HepG2 (cell line): ENCODE results near the gene FGF14. TPM values are rescaled to one million over a fixed set of nuclear protein-coding genes. Genes with fewer than 3 reads are reported as not detected.
A peak's percentile ranks its signal among the peaks of the same experiment; 100 is the strongest.

Experiments used
- ATAC-seq: fragments of 200-7000 bp; cut with Tn5 transposase; 3 replicates; pipeline ENCODE4 v1.9.1; 2020; ENCODE audit warnings: mild to moderate bottlenecking, moderate library complexity
- BruUV-seq: library from RNA; stranded (reverse); fragments of 400-500 nt; replicated peaks from 2 replicates; lab custom pipeline; 2021; lab: Mats Ljungman, UMichigan
- CTCF ChIA-PET: fragments of 300-600 bp; formaldehyde crosslinking; extraction: SDS; loops from one replicate; lab custom pipeline; 2021; ENCODE audit warnings: low total read pairs, inconsistent platforms, low intra/inter-chr PET ratio; lab: Yijun Ruan, JAX
- POLR2A ChIA-PET: fragments of 350-600 bp; sonication (Branson Sonifier 250); formaldehyde crosslinking; loops from one replicate; lab custom pipeline; 2020; ENCODE audit warnings: antibody characterized with exemption, inconsistent platforms; lab: Yijun Ruan, JAX
- DNase-seq: peaks from one replicate; pipeline ENCODE4 v3.0.0-alpha.2; 2015; ENCODE audit warnings: low spot score
- FAIRE-seq: peaks from 3 replicates; lab custom pipeline; 2011; peaks lifted over from hg19 to GRCh38; lab: Jason Lieb, UNC
- H2AFZ ChIP-seq: one replicate; pipeline ENCODE4 v1.6.1; 2011; ENCODE audit warnings: low read length, inconsistent platforms
- H3K27ac ChIP-seq: fragments of 300-600 bp; 3 replicates; pipeline ENCODE4 v1.8.0; 2011; ENCODE audit warnings: mixed run types, mild to moderate bottlenecking, mixed read lengths, low read length, inconsistent platforms; ENCODE audit not compliant: insufficient read depth; ENCODE audit errors: extremely low read length
- H3K27me3 ChIP-seq, 2 experiments: fragments of 200-600 bp in 1 of 2; 2 replicates in 1 of 2; 3 replicates in 1 of 2; pipeline versions ENCODE4 v1.6.0 to v1.8.0; 2011; ENCODE audit warnings: low read length in 2 of 2, mild to moderate bottlenecking in 2 of 2, moderate library complexity in 2 of 2, inconsistent platforms in 1 of 2; ENCODE audit not compliant: insufficient read depth in 2 of 2, control insufficient read depth in 1 of 2
- H3K36me3 ChIP-seq, 2 experiments: fragments of 200-600 bp in 1 of 2; replicated peaks in 1 of 2; 2 replicates in 1 of 2; 3 replicates in 1 of 2; pipeline versions ENCODE4 v1.5.1 to v1.8.0; 2011; ENCODE audit warnings: low read length in 2 of 2, inconsistent platforms in 1 of 2; ENCODE audit not compliant: insufficient read depth in 2 of 2, control insufficient read depth in 1 of 2
- H3K4me1 ChIP-seq: 2 replicates; pipeline ENCODE4 v1.5.1; 2012; ENCODE audit warnings: low read length, inconsistent platforms; ENCODE audit not compliant: insufficient read depth
- H3K4me2 ChIP-seq: 2 replicates; pipeline ENCODE4 v1.6.0; 2011; ENCODE audit warnings: low read depth, low read length, inconsistent platforms
- H3K4me3 ChIP-seq, 3 experiments: fragments of 200-600 bp in 1 of 3; sonication (generic), shearing (Covaris generic) in 1 of 3; replicated peaks in 1 of 3; 2 replicates each; pipeline ENCODE4 v1.5.1; 2011 to 2016; ENCODE audit warnings: low read length in 3 of 3, inconsistent platforms in 2 of 3, low read depth in 2 of 3, mild to moderate bottlenecking in 2 of 3, control low read depth in 1 of 3, mixed read lengths in 1 of 3; ENCODE audit not compliant: insufficient read depth in 1 of 3
- H3K79me2 ChIP-seq: one replicate; pipeline ENCODE4 v1.6.1; 2011; ENCODE audit warnings: low read length, inconsistent platforms; ENCODE audit not compliant: insufficient read depth
- H3K9ac ChIP-seq: 2 replicates; pipeline ENCODE4 v1.6.0; 2011; ENCODE audit warnings: mild to moderate bottlenecking, low read depth, low read length, inconsistent platforms; ENCODE audit not compliant: insufficient read depth
- H3K9me3 ChIP-seq: 2 replicates; pipeline ENCODE4 v1.5.1; 2012; ENCODE audit warnings: mild to moderate bottlenecking, low read length
- H4K20me1 ChIP-seq: 2 replicates; pipeline ENCODE4 v1.6.0; 2011; ENCODE audit warnings: inconsistent platforms, mild to moderate bottlenecking, low read length, moderate library complexity; ENCODE audit not compliant: insufficient read depth
- BCLAF1 ChIP-seq: fragments of 450-650 bp; IDR thresholded peaks from 2 replicates; pipeline ENCODE4 v1.6.1; 2017; ENCODE audit warnings: mild to moderate bottlenecking
- BRD4 ChIP-seq: sonication (generic); formaldehyde crosslinking; IDR thresholded peaks from 2 replicates; pipeline ENCODE4 v1.4.0; 2020; ENCODE audit warnings: missing genetic modification reagents
- EED ChIP-seq: sonication (generic); formaldehyde crosslinking; IDR thresholded peaks from 2 replicates; pipeline ENCODE4 v1.5.0; 2020; ENCODE audit warnings: mild to moderate bottlenecking, missing genetic modification reagents
- KLF9 ChIP-seq: IDR thresholded peaks from 2 replicates; pipeline ENCODE4 v1.6.1; 2016; ENCODE audit warnings: low read depth
- MED8 ChIP-seq: sonication (generic); formaldehyde crosslinking; IDR thresholded peaks from 2 replicates; pipeline ENCODE4 v1.8.1; 2023; ENCODE audit warnings: mild to moderate bottlenecking, missing genetic modification reagents; ENCODE audit not compliant: insufficient replicate concordance
- PAX8 ChIP-seq: sonication (generic); formaldehyde crosslinking; IDR thresholded peaks from 2 replicates; pipeline ENCODE4 v1.8.0; 2022; ENCODE audit warnings: mild to moderate bottlenecking, missing genetic modification reagents, borderline replicate concordance
- RAD51 ChIP-seq: fragments of 450-650 bp; IDR thresholded peaks from 2 replicates; pipeline ENCODE4 v1.6.1; 2016; ENCODE audit warnings: borderline replicate concordance
- SRSF1 ChIP-seq: fragments of 200-400 bp; formaldehyde crosslinking; optimal IDR thresholded peaks from 2 replicates; pipeline ENCODE3; 2017; ENCODE audit warnings: mild to moderate bottlenecking, low read depth, low read length, moderate library complexity
- STAG1 ChIP-seq: sonication (generic); formaldehyde crosslinking; IDR thresholded peaks from 2 replicates; pipeline ENCODE4 v1.4.0; 2020; ENCODE audit warnings: missing genetic modification reagents
- TBX3 ChIP-seq: fragments of 450-650 bp; IDR thresholded peaks from 2 replicates; pipeline ENCODE4 v1.6.1; 2017; ENCODE audit warnings: antibody characterized with exemption, mild to moderate bottlenecking, inconsistent platforms, borderline replicate concordance
- ZNF136 ChIP-seq: sonication (generic); formaldehyde crosslinking; IDR thresholded peaks from 2 replicates; pipeline ENCODE4 v1.8.1; 2022; ENCODE audit warnings: low read depth, mild to moderate bottlenecking, moderate library complexity, missing genetic modification reagents
- ZNF33A ChIP-seq: sonication (generic); formaldehyde crosslinking; IDR thresholded peaks from 2 replicates; pipeline ENCODE4 v1.5.1; 2020; ENCODE audit warnings: missing genetic modification reagents, mild to moderate bottlenecking, moderate library complexity, borderline replicate concordance
- ZNF552 ChIP-seq: sonication (generic); formaldehyde crosslinking; IDR thresholded peaks from 2 replicates; pipeline ENCODE4 v1.9.0; 2022; ENCODE audit warnings: missing genetic modification reagents, mild to moderate bottlenecking, borderline replicate concordance
- ZNF570 ChIP-seq: sonication (generic); formaldehyde crosslinking; IDR thresholded peaks from 2 replicates; pipeline ENCODE4 v1.4.0; 2020; ENCODE audit warnings: mild to moderate bottlenecking, missing genetic modification reagents, borderline replicate concordance
- ZNF609 ChIP-seq: sonication (generic); formaldehyde crosslinking; IDR thresholded peaks from 2 replicates; pipeline ENCODE4 v1.4.0; 2020; ENCODE audit warnings: mild to moderate bottlenecking, missing genetic modification reagents, borderline replicate concordance
- ZNF816 ChIP-seq: sonication (generic); formaldehyde crosslinking; IDR thresholded peaks from 2 replicates; pipeline ENCODE4 v1.8.0; 2022; ENCODE audit warnings: missing genetic modification reagents, mild to moderate bottlenecking, borderline replicate concordance
- ZSCAN25 ChIP-seq: sonication (generic); formaldehyde crosslinking; IDR thresholded peaks from 2 replicates; pipeline ENCODE4 v1.8.0; 2022; ENCODE audit warnings: mild to moderate bottlenecking, missing genetic modification reagents
- in situ Hi-C: cut with HindIII; loops from 2 replicates; pipeline ENCODE4 v1.10.0; 2017; ENCODE audit warnings: low pct_unique_long_range_greater_than_20kb; ENCODE audit not compliant: extremely low pct_ligation_motif_present
- intact Hi-C: fragments of 100-400 bp; cut with micrococcal nuclease; formaldehyde crosslinking; loops from one replicate; pipeline ENCODE4 v1.10.0; 2022; ENCODE audit not compliant: unreplicated experiment
- polyA plus RNA-seq, 8 experiments: library from polyadenylated mRNA; depleted of rRNA in 3 of 8; stranded (reverse) in 7 of 8; unstranded in 1 of 8; fragments of >200 nt; fragmentation: Illumina TruSeq in 4 of 8; extraction: Trizol in 4 of 8; gene quantifications; 2 replicates each; pipeline versions ENCODE4 v1.2.1 to v1.2.3, GENCODE V29; 2011 to 2016; ENCODE audit warnings: low read depth in 4 of 8, missing spikeins in 1 of 8, mixed read lengths in 1 of 8; ENCODE audit not compliant: insufficient read depth in 1 of 8
- total RNA-seq, 5 experiments: library from RNA; depleted of rRNA; stranded (reverse); fragments of >200 nt; fragmentation: Illumina TruSeq; extraction: Trizol; gene quantifications; 2 replicates each; pipeline ENCODE4 v1.2.3, GENCODE V29; 2016; ENCODE audit warnings: low read depth in 1 of 5

Gene FGF14
- total and polyA plus RNA-seq, 2 of the 13 experiments (the other 11 are each of a cell fraction or from before 2014, with no cell fraction given), result not detected

GRCh38 chr13:101785858-101786257 is 616.0 kb downstream of the FGF14 start (continued):
- peak; percentile 75 for TF ChIP-seq STAG1
- TF ChIP-seq SRSF1, result no peak
- no peak for TF ChIP-seq KLF9 (CRISPR knock-in tag)

GRCh38 chr13:101784313-101784712 is 617.5 kb downstream of the FGF14 start:
- H3K4me1 ChIP-seq, result no peaks in the 10 kb centered on the region
- no peak for TF ChIP-seq ZNF609 (CRISPR knock-in tag)
- no peak for TF ChIP-seq ZNF552
- TF ChIP-seq ZNF33A, result no peak
- TF ChIP-seq ZNF136, result no peak
- no peak for TF ChIP-seq ZNF816 (CRISPR knock-in tag)
- TF ChIP-seq TBX3, result no peak
- TF ChIP-seq RAD51, result no peak
- no peak for TF ChIP-seq PAX8
- TF ChIP-seq ZSCAN25 (CRISPR knock-in tag), result no peak
- TF ChIP-seq MED8 (CRISPR knock-in tag), result no peak
- TF ChIP-seq BCLAF1, result no peak
- TF ChIP-seq EED (CRISPR knock-in tag), result no peak
- TF ChIP-seq BRD4 (CRISPR knock-in tag), result no peak
- no peak for TF ChIP-seq ZNF570

More at GRCh38 chr13:101784313-101784712, 617.5 kb downstream of the FGF14 start:
- FAIRE-seq, result no peak
- BruUV-seq, result no TSS peak
- Histone ChIP-seq H3K9me3 (no peaks in the 10 kb centered on the region), H3K9ac (no peak overlapping the region), H3K79me2 (no peaks in the 10 kb centered on the region), H4K20me1 (no peaks in the 10 kb centered on the region), H3K36me3 (no peaks in the 10 kb centered on the region), H3K27ac (no peak overlapping the region), H3K27me3 (no peaks in the 10 kb centered on the region; a peak in 1 of 5 replicates), H3K4me3 (no peak overlapping the region), H2AFZ (no peak overlapping the region), H3K4me2 (no peak overlapping the region)
- DNase-seq, result no peak
- ChIA-PET POLR2A (no interaction called here), CTCF (no interaction called here)
- in situ Hi-C loops, result loop anchor here (25.0 kb wide), 1 partner anchor 778 kb away; no protein-coding TSS in a partner anchor
- no peak for ATAC-seq
- intact Hi-C loops, result no loop called here
